DND-41 (cell line): ENCODE data around the gene ARHGAP26.

Source experiments
- ATAC-seq: fragments of 200-7000 bp; cut with Tn5 transposase; 3 replicates; pipeline ENCODE4 v1.9.1; 2021; ENCODE audit warnings: low read depth; ENCODE audit not compliant: insufficient read depth
- DNase-seq: peaks from one replicate; pipeline ENCODE4 v3.0.0-alpha.2; 2020
- H2AFZ ChIP-seq: 2 replicates; pipeline ENCODE4 v1.6.0; 2012; ENCODE audit warnings: low read depth, low read length
- H3K27ac ChIP-seq: 2 replicates; pipeline ENCODE4 v1.5.1; 2012; ENCODE audit warnings: low read length, inconsistent platforms
- H3K27me3 ChIP-seq: fragments of 200-600 bp; sonication (generic); 2 replicates; pipeline ENCODE4 v1.6.0; 2012; ENCODE audit warnings: low read length, mild to moderate bottlenecking, inconsistent platforms; ENCODE audit not compliant: insufficient read depth, poor library complexity
- H3K36me3 ChIP-seq: 2 replicates; pipeline ENCODE4 v1.5.1; 2012; ENCODE audit warnings: low read length, inconsistent platforms; ENCODE audit not compliant: insufficient read depth
- H3K4me1 ChIP-seq: 2 replicates; pipeline ENCODE4 v1.5.1; 2012; ENCODE audit warnings: mild to moderate bottlenecking, low read length; ENCODE audit not compliant: insufficient read depth
- H3K4me2 ChIP-seq: 2 replicates; pipeline ENCODE4 v1.6.0; 2012; ENCODE audit warnings: mild to moderate bottlenecking, moderate library complexity, low read length, inconsistent platforms; ENCODE audit not compliant: insufficient read depth
- H3K4me3 ChIP-seq, 2 experiments: fragments of 200-600 bp in 1 of 2; shearing (Covaris generic) in 1 of 2; 2 replicates each; pipeline ENCODE4 v1.5.1; 2012 to 2016; ENCODE audit warnings: inconsistent platforms in 2 of 2, low read length in 2 of 2, mild to moderate bottlenecking in 2 of 2, low read depth in 1 of 2, moderate library complexity in 1 of 2
- H3K79me2 ChIP-seq: 2 replicates; pipeline ENCODE4 v1.6.0; 2012; ENCODE audit warnings: low read length, inconsistent platforms; ENCODE audit not compliant: insufficient read depth
- H3K9ac ChIP-seq: 2 replicates; pipeline ENCODE4 v1.6.0; 2012; ENCODE audit warnings: low read depth, mild to moderate bottlenecking, inconsistent platforms, low read length, moderate library complexity
- H3K9me3 ChIP-seq: 2 replicates; pipeline ENCODE4 v1.5.1; 2012; ENCODE audit warnings: low read length, moderate library complexity, mild to moderate bottlenecking, inconsistent platforms; ENCODE audit not compliant: insufficient read depth, severe bottlenecking
- H4K20me1 ChIP-seq: 2 replicates; pipeline ENCODE4 v1.6.0; 2012; ENCODE audit warnings: low read length; ENCODE audit not compliant: insufficient read depth
- CTCF ChIP-seq: IDR thresholded peaks from 2 replicates; pipeline ENCODE4 v1.5.1; 2012; ENCODE audit warnings: borderline replicate concordance, low read length, moderate library complexity, mild to moderate bottlenecking; ENCODE audit not compliant: poor library complexity, severe bottlenecking; ENCODE audit errors: extremely low read depth
- EZH2 ChIP-seq: IDR thresholded peaks from 3 replicates; pipeline ENCODE4 v1.6.1; 2012; ENCODE audit warnings: borderline replicate concordance, low read depth, mild to moderate bottlenecking, moderate library complexity, low read length, inconsistent platforms; ENCODE audit not compliant: severe bottlenecking

The ARHGAP26 gene

GRCh38 chr5:142826093-142826492, 55.9 kb downstream of the ARHGAP26 start:
- no peak for DNase-seq
- Histone ChIP-seq H3K36me3 (no peaks in the 10 kb centered on the region), H3K4me2 (no peak overlapping the region), H3K4me1 (no peaks in the 10 kb centered on the region), H3K9ac (no peak overlapping the region), H3K27me3 (no peaks in the 10 kb centered on the region), H3K9me3 (no peaks in the 10 kb centered on the region), H2AFZ (no peak overlapping the region), H3K4me3 (no peak overlapping the region), H4K20me1 (peaks cover 27% of the 10 kb centered on the region), H3K79me2 (peaks cover 13% of the 10 kb centered on the region; the same call in 1 of the 2 replicates), H3K27ac (no peak overlapping the region)
- TF ChIP-seq CTCF, result no peak
- TF ChIP-seq EZH2, result no peak
- ATAC-seq, result no peak

GRCh38 chr5:142826741-142827492, 56.7 kb downstream of the ARHGAP26 start:
- Histone ChIP-seq H3K4me3 (no peak overlapping the region), H3K36me3 (no peaks in the 10 kb centered on the region), H3K4me1 (no peaks in the 10 kb centered on the region), H3K79me2 (peaks cover 13% of the 10 kb centered on the region; the same call in 1 of the 2 replicates), H4K20me1 (peaks cover 34% of the 10 kb centered on the region), H3K9ac (no peak overlapping the region), H3K27me3 (no peaks in the 10 kb centered on the region), H3K9me3 (no peaks in the 10 kb centered on the region), H3K27ac (no peak overlapping the region), H2AFZ (no peak overlapping the region), H3K4me2 (no peak overlapping the region)
- DNase-seq (no peak), ATAC-seq (peak; percentile 42; the same call in 1 of the 3 replicates)
- TF ChIP-seq EZH2 (no peak), CTCF (no peak)

- DNase-seq (no peak), ATAC-seq (no peak)
- no peak overlapping the region for H3K4me3 ChIP-seq
- H3K9ac ChIP-seq, result no peak overlapping the region
- TF ChIP-seq CTCF (no peak), EZH2 (no peak)
- peaks cover 34% of the 10 kb centered on the region for H4K20me1 ChIP-seq
- no peak overlapping the region for H3K27ac ChIP-seq
- H3K9me3 ChIP-seq, result no peaks in the 10 kb centered on the region
- H3K4me1 ChIP-seq, result no peaks in the 10 kb centered on the region
- no peaks in the 10 kb centered on the region for H3K36me3 ChIP-seq
- no peaks in the 10 kb centered on the region for H3K27me3 ChIP-seq
- H3K79me2 ChIP-seq, result peaks cover 9% of the 10 kb centered on the region; the same call in 1 of the 2 replicates
- H2AFZ ChIP-seq, result no peak overlapping the region
- no peak overlapping the region for H3K4me2 ChIP-seq
Measured at GRCh38 chr5:142827934-142828576, 57.9 kb downstream of the ARHGAP26 start.
